HepG2 (cell line): ENCODE measurements around the gene SF3B6. TPM values are rescaled to one million over a fixed set of nuclear protein-coding genes. Genes with fewer than 3 reads are reported as not detected.
A peak's percentile ranks its signal among the peaks of the same experiment; 100 is the strongest.
"Not testable (repeated sequence)": the region's sequence is repeated elsewhere in the genome, so short reads cannot be mapped to it uniquely, and the experiment has no call there.

Experiments
- ATAC-seq: fragments of 200-7000 bp; cut with Tn5 transposase; 3 replicates; pipeline ENCODE4 v1.9.1; 2020; ENCODE audit warnings: mild to moderate bottlenecking, moderate library complexity
- BruUV-seq: library from RNA; stranded (reverse); fragments of 400-500 nt; replicated peaks from 2 replicates; lab custom pipeline; 2021; lab: Mats Ljungman, UMichigan
- CTCF ChIA-PET: fragments of 300-600 bp; formaldehyde crosslinking; extraction: SDS; loops from one replicate; lab custom pipeline; 2021; ENCODE audit warnings: low total read pairs, inconsistent platforms, low intra/inter-chr PET ratio; lab: Yijun Ruan, JAX
- POLR2A ChIA-PET: fragments of 350-600 bp; sonication (Branson Sonifier 250); formaldehyde crosslinking; loops from one replicate; lab custom pipeline; 2020; ENCODE audit warnings: antibody characterized with exemption, inconsistent platforms; lab: Yijun Ruan, JAX
- DNase-seq: peaks from one replicate; pipeline ENCODE4 v3.0.0-alpha.2; 2015; ENCODE audit warnings: low spot score
- FAIRE-seq: peaks from 3 replicates; lab custom pipeline; 2011; peaks lifted over from hg19 to GRCh38; lab: Jason Lieb, UNC
- H2AFZ ChIP-seq: one replicate; pipeline ENCODE4 v1.6.1; 2011; ENCODE audit warnings: low read length, inconsistent platforms
- H3K27ac ChIP-seq: fragments of 300-600 bp; 3 replicates; pipeline ENCODE4 v1.8.0; 2011; ENCODE audit warnings: mixed run types, mild to moderate bottlenecking, mixed read lengths, low read length, inconsistent platforms; ENCODE audit not compliant: insufficient read depth; ENCODE audit errors: extremely low read length
- H3K27me3 ChIP-seq, 2 experiments: fragments of 200-600 bp in 1 of 2; 2 replicates in 1 of 2; 3 replicates in 1 of 2; pipeline versions ENCODE4 v1.6.0 to v1.8.0; 2011; ENCODE audit warnings: low read length in 2 of 2, mild to moderate bottlenecking in 2 of 2, moderate library complexity in 2 of 2, inconsistent platforms in 1 of 2; ENCODE audit not compliant: insufficient read depth in 2 of 2, control insufficient read depth in 1 of 2
- H3K36me3 ChIP-seq, 2 experiments: fragments of 200-600 bp in 1 of 2; replicated peaks in 1 of 2; 2 replicates in 1 of 2; 3 replicates in 1 of 2; pipeline versions ENCODE4 v1.5.1 to v1.8.0; 2011; ENCODE audit warnings: low read length in 2 of 2, inconsistent platforms in 1 of 2; ENCODE audit not compliant: insufficient read depth in 2 of 2, control insufficient read depth in 1 of 2
- H3K4me1 ChIP-seq: 2 replicates; pipeline ENCODE4 v1.5.1; 2012; ENCODE audit warnings: low read length, inconsistent platforms; ENCODE audit not compliant: insufficient read depth
- H3K4me2 ChIP-seq: 2 replicates; pipeline ENCODE4 v1.6.0; 2011; ENCODE audit warnings: low read depth, low read length, inconsistent platforms
- H3K4me3 ChIP-seq, 3 experiments: fragments of 200-600 bp in 1 of 3; sonication (generic), shearing (Covaris generic) in 1 of 3; replicated peaks in 1 of 3; 2 replicates each; pipeline ENCODE4 v1.5.1; 2011 to 2016; ENCODE audit warnings: low read length in 3 of 3, inconsistent platforms in 2 of 3, low read depth in 2 of 3, mild to moderate bottlenecking in 2 of 3, control low read depth in 1 of 3, mixed read lengths in 1 of 3; ENCODE audit not compliant: insufficient read depth in 1 of 3
- H3K79me2 ChIP-seq: one replicate; pipeline ENCODE4 v1.6.1; 2011; ENCODE audit warnings: low read length, inconsistent platforms; ENCODE audit not compliant: insufficient read depth
- H3K9ac ChIP-seq: 2 replicates; pipeline ENCODE4 v1.6.0; 2011; ENCODE audit warnings: mild to moderate bottlenecking, low read depth, low read length, inconsistent platforms; ENCODE audit not compliant: insufficient read depth
- H3K9me3 ChIP-seq: 2 replicates; pipeline ENCODE4 v1.5.1; 2012; ENCODE audit warnings: mild to moderate bottlenecking, low read length
- H4K20me1 ChIP-seq: 2 replicates; pipeline ENCODE4 v1.6.0; 2011; ENCODE audit warnings: inconsistent platforms, mild to moderate bottlenecking, low read length, moderate library complexity; ENCODE audit not compliant: insufficient read depth
- HNF1A ChIP-seq, 2 experiments: sonication (generic) in 1 of 2; formaldehyde crosslinking in 1 of 2; IDR thresholded peaks; 2 replicates each; pipeline versions ENCODE4 v1.4.0 to v1.6.1; 2016 to 2020; ENCODE audit warnings: borderline replicate concordance in 1 of 2, low read depth in 1 of 2, mild to moderate bottlenecking in 1 of 2, missing genetic modification reagents in 1 of 2
- KDM5A ChIP-seq: fragments of 200-600 bp; sonication (generic); IDR thresholded peaks from 2 replicates; pipeline ENCODE4 v1.7.0; 2018; ENCODE audit warnings: antibody characterized with exemption, mild to moderate bottlenecking, low read length, borderline replicate concordance
- KLF16 ChIP-seq, 2 experiments: sonication (generic) in 1 of 2; formaldehyde crosslinking in 1 of 2; IDR thresholded peaks; 2 replicates each; pipeline versions ENCODE4 v1.6.1 to v1.8.0; 2016 to 2023; ENCODE audit warnings: missing genetic modification reagents in 2 of 2, missing compliant biosample characterization in 1 of 2
- MEIS2 ChIP-seq: sonication (generic); formaldehyde crosslinking; IDR thresholded peaks from 2 replicates; pipeline ENCODE4 v1.9.0; 2021; ENCODE audit warnings: mild to moderate bottlenecking, missing genetic modification reagents
- POLR2G ChIP-seq: fragments of 200-400 bp; formaldehyde crosslinking; IDR thresholded peaks from 2 replicates; pipeline ENCODE4 v1.6.1; 2018; ENCODE audit warnings: mild to moderate bottlenecking, low read depth, low read length, moderate library complexity
- PRDM10 ChIP-seq: sonication (generic); formaldehyde crosslinking; IDR thresholded peaks from 2 replicates; pipeline ENCODE4 v1.4.0; 2020; ENCODE audit warnings: low read depth, missing genetic modification reagents
- SP4 ChIP-seq: sonication (generic); formaldehyde crosslinking; IDR thresholded peaks from 2 replicates; pipeline ENCODE4 v1.8.1; 2023; ENCODE audit warnings: mild to moderate bottlenecking, missing genetic modification reagents
- ZNF121 ChIP-seq: sonication (generic); formaldehyde crosslinking; IDR thresholded peaks from 2 replicates; pipeline ENCODE4 v1.5.0; 2020; ENCODE audit warnings: mild to moderate bottlenecking, missing genetic modification reagents
- ZNF737 ChIP-seq: sonication (generic); formaldehyde crosslinking; IDR thresholded peaks from 2 replicates; pipeline ENCODE4 v1.5.0; 2020; ENCODE audit warnings: missing genetic modification reagents, mild to moderate bottlenecking, borderline replicate concordance
- ZNF761 ChIP-seq: sonication (generic); formaldehyde crosslinking; conservative IDR thresholded peaks from 2 replicates; pipeline ENCODE4 v1.4.0; 2020; ENCODE audit warnings: mild to moderate bottlenecking, missing genetic modification reagents
- WGBS: methylation state at CpG from one replicate; pipeline ENCODE4 v1.1.6; 2017; ENCODE audit warnings: low lambda C conversion rate; 5-methylcytosine and 5-hydroxymethylcytosine counted together
- in situ Hi-C: cut with HindIII; loops from 2 replicates; pipeline ENCODE4 v1.10.0; 2017; ENCODE audit warnings: low pct_unique_long_range_greater_than_20kb; ENCODE audit not compliant: extremely low pct_ligation_motif_present
- intact Hi-C: fragments of 100-400 bp; cut with micrococcal nuclease; formaldehyde crosslinking; loops from one replicate; pipeline ENCODE4 v1.10.0; 2022; ENCODE audit not compliant: unreplicated experiment
- polyA plus RNA-seq, 8 experiments: library from polyadenylated mRNA; depleted of rRNA in 3 of 8; stranded (reverse) in 7 of 8; unstranded in 1 of 8; fragments of >200 nt; fragmentation: Illumina TruSeq in 4 of 8; extraction: Trizol in 4 of 8; gene quantifications; 2 replicates each; pipeline versions ENCODE4 v1.2.1 to v1.2.3, GENCODE V29; 2011 to 2016; ENCODE audit warnings: low read depth in 4 of 8, missing spikeins in 1 of 8, mixed read lengths in 1 of 8; ENCODE audit not compliant: insufficient read depth in 1 of 8
- total RNA-seq, 5 experiments: library from RNA; depleted of rRNA; stranded (reverse); fragments of >200 nt; fragmentation: Illumina TruSeq; extraction: Trizol; gene quantifications; 2 replicates each; pipeline ENCODE4 v1.2.3, GENCODE V29; 2016; ENCODE audit warnings: low read depth in 1 of 5

Gene SF3B6
- total and polyA plus RNA-seq, 2 of the 13 experiments (the other 11 are each of a cell fraction or from before 2014, with no cell fraction given), result 177 to 182 TPM

GRCh38 chr2:24043133-24043532 lies 33.0 kb downstream of the SF3B6 start:
- H3K4me3 ChIP-seq, BruUV-seq, H3K9ac ChIP-seq, H3K27me3 ChIP-seq, H3K9me3 ChIP-seq, in situ Hi-C loops, POLR2A ChIA-PET, ATAC-seq, DNase-seq, intact Hi-C loops, H3K4me2 ChIP-seq: not testable (repeated sequence)
- Histone ChIP-seq H3K79me2 (peaks cover 32% of the 10 kb centered on the region), H3K36me3 (peaks cover 6 to 12% of the 10 kb centered on the region in 2 experiments)
- TF ChIP-seq ZNF121 (CRISPR knock-in tag), result peak; percentile 63
- TF ChIP-seq, all 625 proteins: peak for 1; not testable (repeated sequence) for 624
- H2AFZ ChIP-seq, CTCF ChIA-PET, H4K20me1 ChIP-seq, FAIRE-seq, H3K27ac ChIP-seq: not testable (repeated sequence)
- 96% methylated on average over 6 of the region's 6 CpGs for WGBS
- peaks cover 29% of the 10 kb centered on the region for H3K4me1 ChIP-seq

- intact Hi-C loops, result no loop called here
- TF ChIP-seq PRDM10 (CRISPR knock-in tag) (no peak), KDM5A (no peak), ZNF737 (CRISPR knock-in tag) (no peak), HNF1A (IDR thresholded peaks at IDR 0.05; ENCODE audit: low read depth) (no peak), HNF1A (CRISPR knock-in tag; IDR thresholded peaks at IDR 0.05; ENCODE audit: borderline replicate concordance) (no peak), ZNF761 (CRISPR knock-in tag) (no peak), POLR2G (no peak), SP4 (CRISPR knock-in tag) (no peak), MEIS2 (no peak), KLF16 (CRISPR knock-in tag; IDR thresholded peaks at IDR 0.05) (no peak)
Measured at GRCh38 chr2:24040511-24040910, 35.6 kb downstream of the SF3B6 start.

More at GRCh38 chr2:24040511-24040910, 35.6 kb downstream of the SF3B6 start:
- Histone ChIP-seq H4K20me1 (no peaks in the 10 kb centered on the region), H3K9ac (no peak overlapping the region), H3K4me3 (no peak overlapping the region), H3K4me1 (peaks cover 15% of the 10 kb centered on the region), H3K27me3 (no peaks in the 10 kb centered on the region), H3K9me3 (no peaks in the 10 kb centered on the region), H3K36me3 (peaks cover 13 to 33% of the 10 kb centered on the region in 2 experiments), H3K27ac (no peak overlapping the region), H3K4me2 (no peak overlapping the region), H2AFZ (no peak overlapping the region), H3K79me2 (peaks cover 20% of the 10 kb centered on the region)
- BruUV-seq, result no TSS peak
- in situ Hi-C loops, result no loop called here
- DNase-seq, result no peak
- no peak for ATAC-seq
- POLR2A ChIA-PET, result no interaction called here
- 95% methylated on average over 4 of the region's 4 CpGs for WGBS
- FAIRE-seq, result no peak
- CTCF ChIA-PET, result no interaction called here
